H9 (cell line): ENCODE results near the gene OAS3. TPM values are rescaled to one million over a fixed set of nuclear protein-coding genes. Genes with fewer than 3 reads are reported as not detected.

Source experiments
- DNase-seq: peaks from one replicate; pipeline ENCODE4 v3.0.0-alpha.2; 2017
- H2AFZ ChIP-seq: one replicate; pipeline ENCODE4 v1.6.1; 2013; ENCODE audit warnings: mild to moderate bottlenecking, low read length, control low read depth, moderate library complexity
- H2AK5ac ChIP-seq: 2 replicates; pipeline ENCODE4 v1.6.1; 2013; ENCODE audit warnings: low read length, control low read depth, mixed read lengths; ENCODE audit not compliant: insufficient read length
- H2BK120ac ChIP-seq: one replicate; pipeline ENCODE4 v1.6.1; 2013; ENCODE audit warnings: low read depth, mild to moderate bottlenecking, low read length, control low read depth, inconsistent platforms; ENCODE audit not compliant: poor library complexity, severe bottlenecking
- H2BK12ac ChIP-seq: 2 replicates; pipeline ENCODE4 v1.6.1; 2013; ENCODE audit warnings: low read length, control low read depth, mixed read lengths, low read depth; ENCODE audit not compliant: insufficient read length
- H2BK15ac ChIP-seq: 2 replicates; pipeline ENCODE4 v1.6.1; 2013; ENCODE audit warnings: low read depth, low read length, control low read depth
- H2BK20ac ChIP-seq: one replicate; pipeline ENCODE4 v1.6.1; 2013; ENCODE audit warnings: low read depth, mild to moderate bottlenecking, low read length, control low read depth, inconsistent platforms; ENCODE audit not compliant: poor library complexity, severe bottlenecking
- H2BK5ac ChIP-seq: 2 replicates; pipeline ENCODE4 v1.6.1; 2013; ENCODE audit warnings: low read length, control low read depth, mixed read lengths; ENCODE audit not compliant: insufficient read length
- H3K14ac ChIP-seq: 2 replicates; pipeline ENCODE4 v1.6.1; 2013; ENCODE audit warnings: low read length, control low read depth; ENCODE audit not compliant: insufficient read depth
- H3K18ac ChIP-seq: 2 replicates; pipeline ENCODE4 v1.6.1; 2013; ENCODE audit warnings: low read depth, mild to moderate bottlenecking, mixed read lengths, low read length, control low read depth; ENCODE audit not compliant: insufficient read length
- H3K23ac ChIP-seq: 2 replicates; pipeline ENCODE4 v1.6.1; 2013; ENCODE audit warnings: low read length, control low read depth, mixed read lengths, low read depth; ENCODE audit not compliant: insufficient read length
- H3K23me2 ChIP-seq: 2 replicates; pipeline ENCODE4 v1.6.1; 2013; ENCODE audit warnings: low read depth, mild to moderate bottlenecking, mixed read lengths, low read length, control low read depth; ENCODE audit not compliant: insufficient read length, poor library complexity, severe bottlenecking
- H3K27ac ChIP-seq: 2 replicates; pipeline ENCODE4 v1.5.1; 2013; ENCODE audit warnings: low read length, control low read depth, mixed read lengths, low read depth; ENCODE audit not compliant: insufficient read length
- H3K27me3 ChIP-seq: 2 replicates; pipeline ENCODE4 v1.6.1; 2013; ENCODE audit warnings: low read length, control low read depth, inconsistent platforms; ENCODE audit not compliant: insufficient read depth
- H3K4ac ChIP-seq: 2 replicates; pipeline ENCODE4 v1.6.1; 2013; ENCODE audit warnings: low read depth, mild to moderate bottlenecking, control low read depth, inconsistent platforms, low read length, moderate library complexity
- H3K4me1 ChIP-seq: 2 replicates; pipeline ENCODE4 v1.6.1; 2013; ENCODE audit warnings: low read length, control low read depth, inconsistent platforms; ENCODE audit not compliant: insufficient read depth
- H3K4me2 ChIP-seq: 2 replicates; pipeline ENCODE4 v1.6.1; 2013; ENCODE audit warnings: low read length, control low read depth, mixed read lengths; ENCODE audit not compliant: insufficient read length, insufficient read depth
- H3K56ac ChIP-seq: 2 replicates; pipeline ENCODE4 v1.6.1; 2013; ENCODE audit warnings: low read depth, mild to moderate bottlenecking, mixed read lengths, low read length, control low read depth; ENCODE audit not compliant: insufficient read length
- H3K79me1 ChIP-seq: 2 replicates; pipeline ENCODE4 v1.6.1; 2013; ENCODE audit warnings: low read depth, mild to moderate bottlenecking, moderate library complexity, low read length, control low read depth, inconsistent platforms; ENCODE audit not compliant: insufficient read depth, poor library complexity, severe bottlenecking
- H3K79me2 ChIP-seq: 2 replicates; pipeline ENCODE4 v1.6.1; 2013; ENCODE audit warnings: low read length, control low read depth, inconsistent platforms; ENCODE audit not compliant: insufficient read depth
- H3K9ac ChIP-seq: 2 replicates; pipeline ENCODE4 v1.6.1; 2013; ENCODE audit warnings: low read length, control low read depth, mixed read lengths; ENCODE audit not compliant: insufficient read length; ENCODE audit errors: extremely low read depth
- H3K9me3 ChIP-seq: one replicate; pipeline ENCODE4 v1.6.1; 2013; ENCODE audit warnings: low read depth, low read length, inconsistent platforms; ENCODE audit not compliant: control insufficient read depth
- H3T11ph ChIP-seq: one replicate; pipeline ENCODE4 v1.6.1; 2013; ENCODE audit warnings: mild to moderate bottlenecking, low read length, control low read depth, inconsistent platforms
- H4K20me1 ChIP-seq: one replicate; pipeline ENCODE4 v1.6.1; 2013; ENCODE audit not compliant: control insufficient read depth, insufficient read length, insufficient read depth
- H4K5ac ChIP-seq: 2 replicates; pipeline ENCODE4 v1.6.1; 2013; ENCODE audit warnings: low read depth, mild to moderate bottlenecking, mixed read lengths, low read length, control low read depth; ENCODE audit not compliant: insufficient read length
- H4K8ac ChIP-seq: replicated peaks from 2 replicates; pipeline ENCODE4 v1.6.1; 2013; ENCODE audit warnings: low read length, control low read depth, mixed read lengths, low read depth; ENCODE audit not compliant: insufficient read length
- H4K91ac ChIP-seq: 2 replicates; pipeline ENCODE4 v1.6.1; 2013; ENCODE audit warnings: low read depth, mild to moderate bottlenecking, moderate library complexity, mixed read lengths, low read length, control low read depth; ENCODE audit not compliant: insufficient read length
- H3K27ac Mint-ChIP-seq, 3 experiments: 2 replicates in 2 of 3; 3 replicates in 1 of 3; pipeline ENCODE4 v1.8.0; 2020 to 2021; ENCODE audit warnings: mixed read lengths in 3 of 3, mild to moderate bottlenecking in 1 of 3, moderate library complexity in 1 of 3
- H3K27me3 Mint-ChIP-seq: 2 replicates; pipeline ENCODE4 v1.8.0; 2021; ENCODE audit warnings: low read depth, mild to moderate bottlenecking, moderate library complexity, mixed read lengths
- H3K36me3 Mint-ChIP-seq, 3 experiments: 2 replicates in 2 of 3; 3 replicates in 1 of 3; pipeline ENCODE4 v1.8.0; 2020 to 2021; ENCODE audit warnings: low read depth in 3 of 3, mixed read lengths in 3 of 3; ENCODE audit not compliant: insufficient read depth in 1 of 3
- H3K4me1 Mint-ChIP-seq, 2 experiments: 2 replicates each; pipeline ENCODE4 v1.8.0; 2020; ENCODE audit warnings: mixed read lengths in 2 of 2
- H3K4me3 Mint-ChIP-seq, 2 experiments: 2 replicates in 1 of 2; 3 replicates in 1 of 2; pipeline ENCODE4 v1.8.0; 2020 to 2021; ENCODE audit warnings: mild to moderate bottlenecking in 2 of 2, mixed read lengths in 2 of 2, moderate library complexity in 1 of 2
- H3K9me3 Mint-ChIP-seq, 2 experiments: 2 replicates in 1 of 2; 3 replicates in 1 of 2; pipeline ENCODE4 v1.8.0; 2020; ENCODE audit warnings: mild to moderate bottlenecking in 2 of 2, mixed read lengths in 2 of 2, moderate library complexity in 1 of 2
- CTCF ChIP-seq: fragments of 200-600 bp; sonication (generic); conservative IDR thresholded peaks from 3 replicates; pipeline ENCODE4 v1.8.0; 2021; ENCODE audit warnings: antibody characterized with exemption, mild to moderate bottlenecking
- WGBS: extraction: QIAGEN DNeasy Blood & Tissue Kit; methylation state at CpG from one replicate; pipeline ENCODE4 v1.1.7; 2013; ENCODE audit warnings: missing lambda C conversion rate, low lambda C conversion rate, mixed read lengths; ENCODE audit not compliant: insufficient read length; ENCODE audit errors: extremely low coverage; 5-methylcytosine and 5-hydroxymethylcytosine counted together
- total RNA-seq: library from RNA; stranded (reverse); gene quantifications from 2 replicates; pipeline ENCODE4 v1.2.1, GENCODE V29; 2021

Gene OAS3
- total RNA-seq, 1 experiment from 2014 or later: 0.81 TPM

- no peak overlapping the region for H3K14ac ChIP-seq
- no peak for TF ChIP-seq CTCF
- no peak overlapping the region for H3T11ph ChIP-seq
- H3K4me2 ChIP-seq: no peak overlapping the region
- H2BK12ac ChIP-seq: no peak overlapping the region
- Mint-ChIP-seq H3K27me3 (peaks cover 3% of the 10 kb centered on the region), H3K9me3 (no peaks in the 10 kb centered on the region), H3K4me3 (no peak overlapping the region), H3K27ac (no peak overlapping the region; a peak in 1 of 7 replicates), H3K4me1 (no peaks in the 10 kb centered on the region), H3K36me3 (no peaks in the 10 kb centered on the region)
- H3K79me1 ChIP-seq: no peaks in the 10 kb centered on the region
- no peak overlapping the region for H3K18ac ChIP-seq
- no peaks in the 10 kb centered on the region for H4K20me1 ChIP-seq
- H4K5ac ChIP-seq: no peak overlapping the region
- no peak for DNase-seq
- no peaks in the 10 kb centered on the region for H3K79me2 ChIP-seq
- no peak overlapping the region for H3K9ac ChIP-seq
- no peak overlapping the region for H3K4ac ChIP-seq
- H2AK5ac ChIP-seq: no peak overlapping the region
- H2BK15ac ChIP-seq: no peak overlapping the region
- H3K27me3 ChIP-seq: no peaks in the 10 kb centered on the region
- no peak overlapping the region for H3K27ac ChIP-seq
- no peak overlapping the region for H3K56ac ChIP-seq
- no CpG with 5 or more reads among the region's 8 CpGs for whole genome bisulfite sequencing
- no peak overlapping the region for H4K8ac ChIP-seq
- H3K23me2 ChIP-seq: no peaks in the 10 kb centered on the region
- H3K9me3 ChIP-seq: no peaks in the 10 kb centered on the region
- no peaks in the 10 kb centered on the region for H3K4me1 ChIP-seq
- no peak overlapping the region for H2AFZ ChIP-seq
- H2BK5ac ChIP-seq: no peak overlapping the region
- H4K91ac ChIP-seq: no peak overlapping the region
- no peak overlapping the region for H3K23ac ChIP-seq
- H2BK120ac ChIP-seq: no peak overlapping the region
- H2BK20ac ChIP-seq: no peak overlapping the region
Measured at GRCh38 chr12:112969547-112970306, 31.5 kb downstream of the OAS3 start.
